Endothelial cell of umbilical vein (primary cell): ENCODE results near the gene SFI1. TPM values are rescaled to one million over a fixed set of nuclear protein-coding genes. Genes with fewer than 3 reads are reported as not detected.

Experiments
- BruUV-seq: library from RNA; stranded (reverse); fragments of 400-500 nt; replicated peaks from 2 replicates; lab custom pipeline; 2021; lab: Mats Ljungman, UMichigan
- CTCF ChIA-PET: fragments of 300-600, 350-600 bp; sonication (Branson Sonifier 250); formaldehyde crosslinking; loops from one replicate; lab custom pipeline; 2021; ENCODE audit warnings: antibody characterized with exemption, inconsistent platforms; lab: Charles Lee
- POLR2A ChIA-PET: fragments of 300-600, 350-600 bp; sonication (Branson Sonifier 250); formaldehyde crosslinking; loops from one replicate; lab custom pipeline; 2021; ENCODE audit warnings: antibody characterized with exemption, inconsistent platforms; lab: Charles Lee
- DNase-seq: peaks from one replicate; pipeline ENCODE4 v3.0.0-alpha.2; 2011; ENCODE audit warnings: low read depth, low spot score
- FAIRE-seq: peaks from 2 replicates; lab custom pipeline; 2011; peaks lifted over from hg19 to GRCh38; lab: Jason Lieb, UNC
- H2AFZ ChIP-seq: 2 replicates; pipeline ENCODE4 v1.6.0; 2012; ENCODE audit warnings: low read depth, low read length, control low read depth, inconsistent platforms
- H3K27ac ChIP-seq: 2 replicates; pipeline ENCODE4 v1.5.1; 2011; ENCODE audit warnings: low read depth, mild to moderate bottlenecking, control low read depth, low read length, moderate library complexity; ENCODE audit not compliant: insufficient read depth
- H3K27me3 ChIP-seq, 2 experiments: 2 replicates each; pipeline versions ENCODE4 v1.6.0 to v1.6.1; 2011; ENCODE audit warnings: low read length in 2 of 2, mixed read lengths in 1 of 2; ENCODE audit not compliant: control insufficient read depth in 2 of 2, insufficient read depth in 2 of 2
- H3K36me3 ChIP-seq, 2 experiments: 2 replicates in 1 of 2; 3 replicates in 1 of 2; pipeline ENCODE4 v1.5.1; 2011; ENCODE audit warnings: low read length in 2 of 2, mild to moderate bottlenecking in 1 of 2, moderate library complexity in 1 of 2; ENCODE audit not compliant: control insufficient read depth in 2 of 2, insufficient read depth in 2 of 2; ENCODE audit errors: extremely low read depth in 1 of 2
- H3K4me1 ChIP-seq: 3 replicates; pipeline ENCODE4 v1.5.1; 2011; ENCODE audit warnings: mild to moderate bottlenecking, low read length; ENCODE audit not compliant: control insufficient read depth, insufficient read depth; ENCODE audit errors: extremely low read depth
- H3K4me2 ChIP-seq: 2 replicates; pipeline ENCODE4 v1.6.1; 2011; ENCODE audit warnings: low read length, control low read depth, mixed read lengths; ENCODE audit not compliant: insufficient read depth
- H3K4me3 ChIP-seq, 3 experiments: fragments of 200-600 bp in 1 of 3; sonication (generic), shearing (Covaris generic) in 1 of 3; replicated peaks in 1 of 3; 2 replicates each; pipeline ENCODE4 v1.5.1; 2011 to 2016; ENCODE audit warnings: control low read depth in 3 of 3, low read length in 3 of 3, mild to moderate bottlenecking in 2 of 3, inconsistent platforms in 1 of 3, low read depth in 1 of 3, moderate library complexity in 1 of 3; ENCODE audit not compliant: insufficient read depth in 1 of 3
- H3K79me2 ChIP-seq: 2 replicates; pipeline ENCODE4 v1.6.0; 2012; ENCODE audit warnings: low read length, inconsistent platforms; ENCODE audit not compliant: control insufficient read depth, insufficient read depth
- H3K9ac ChIP-seq: replicated peaks from 2 replicates; pipeline ENCODE3; 2011; ENCODE audit warnings: low read length, control low read depth; ENCODE audit not compliant: insufficient read depth; ENCODE audit errors: extremely low read depth
- H3K9me1 ChIP-seq: replicated peaks from 3 replicates; pipeline ENCODE4 v1.6.0; 2011; ENCODE audit warnings: mild to moderate bottlenecking, low read length; ENCODE audit not compliant: control insufficient read depth, insufficient read depth; ENCODE audit errors: extremely low read depth
- H3K9me3 ChIP-seq: replicated peaks from 2 replicates; pipeline ENCODE4 v1.5.1; 2012; ENCODE audit warnings: low read length, inconsistent platforms; ENCODE audit not compliant: control insufficient read depth, insufficient read depth
- H4K20me1 ChIP-seq: replicated peaks from 2 replicates; pipeline ENCODE3; 2011; ENCODE audit warnings: mild to moderate bottlenecking, low read length; ENCODE audit not compliant: control insufficient read depth, insufficient read depth; ENCODE audit errors: extremely low read depth
- EZH2 ChIP-seq: IDR thresholded peaks from 2 replicates; pipeline ENCODE4 v1.6.1; 2012; ENCODE audit warnings: borderline replicate concordance, low read depth, mild to moderate bottlenecking, moderate library complexity, low read length, inconsistent platforms; ENCODE audit not compliant: severe bottlenecking
- FOS ChIP-seq: IDR thresholded peaks from 2 replicates; pipeline ENCODE4 v1.6.1; 2011; ENCODE audit warnings: mild to moderate bottlenecking, low read length, moderate library complexity, borderline replicate concordance; ENCODE audit not compliant: insufficient read depth
- GATA2 ChIP-seq: IDR thresholded peaks from 2 replicates; pipeline ENCODE4 v1.7.0; 2011; ENCODE audit warnings: low read depth, mild to moderate bottlenecking, moderate library complexity, mixed read lengths, low read length; ENCODE audit not compliant: insufficient read length, insufficient read depth
- JUN ChIP-seq: IDR thresholded peaks from 2 replicates; pipeline ENCODE4 v1.6.1; 2011; ENCODE audit warnings: borderline replicate concordance, low read depth; ENCODE audit not compliant: insufficient read length, insufficient read depth
- MYC ChIP-seq: IDR thresholded peaks from one replicate; pipeline ENCODE4 v1.6.1; 2011; ENCODE audit warnings: mild to moderate bottlenecking, low read depth, low read length
- POLR2A ChIP-seq: IDR thresholded peaks from 2 replicates; pipeline ENCODE4 v1.6.1; 2012; ENCODE audit warnings: low read depth, mild to moderate bottlenecking, control low read depth, low read length
- POLR2AphosphoS5 ChIP-seq: IDR thresholded peaks from 2 replicates; pipeline ENCODE4 v1.6.1; 2012; ENCODE audit warnings: low read depth, mild to moderate bottlenecking, control low read depth, low read length, moderate library complexity; ENCODE audit not compliant: insufficient read depth
- dilution Hi-C: fragments of 300-500 bp; cut with MboI; formaldehyde crosslinking; loops from one replicate; pipeline ENCODE4 v1.15.0; 2019; ENCODE audit warnings: low sequenced_read_pairs; ENCODE audit not compliant: extremely low pct_ligation_motif_present
- intact Hi-C: fragments of 100-400 bp; cut with micrococcal nuclease; formaldehyde crosslinking; loops from one replicate; pipeline ENCODE4 v1.10.0; 2022
- polyA plus RNA-seq, 4 experiments: library from polyadenylated mRNA; depleted of rRNA in 3 of 4; stranded (reverse) in 3 of 4; unstranded in 1 of 4; fragments of >200 nt; gene quantifications; 2 replicates each; pipeline versions ENCODE4 v1.2.1 to v1.2.3, GENCODE V29; 2011 to 2012; ENCODE audit warnings: missing spikeins in 1 of 4
- total RNA-seq: library from RNA; stranded (reverse); gene quantifications from 2 replicates; pipeline ENCODE4 v1.2.3, GENCODE V29; 2021
- TF ChIP-seq, protein P1 (sequence below): IDR thresholded peaks from 2 replicates; pipeline ENCODE4 v1.6.1; 2011; ENCODE audit not compliant: insufficient read depth, insufficient read length
- TF ChIP-seq, protein P2 (sequence below), 2 donors: IDR thresholded peaks; 1 replicate in 1 of 2; 2 replicates in 1 of 2; pipeline ENCODE4 v1.5.1; 2011; ENCODE audit warnings: low read length in 2 of 2, mild to moderate bottlenecking in 2 of 2, moderate library complexity in 2 of 2, control low read depth in 1 of 2, inconsistent platforms in 1 of 2, low read depth in 1 of 2; ENCODE audit not compliant: insufficient read depth in 1 of 2; ENCODE audit errors: extremely low read depth in 1 of 2

The SFI1 gene
- total and polyA plus RNA-seq, 2 donors (not counting 3 experiments of a cell fraction or from before 2014, with no cell fraction given): 12.5 to 46.4 TPM

DNA sequence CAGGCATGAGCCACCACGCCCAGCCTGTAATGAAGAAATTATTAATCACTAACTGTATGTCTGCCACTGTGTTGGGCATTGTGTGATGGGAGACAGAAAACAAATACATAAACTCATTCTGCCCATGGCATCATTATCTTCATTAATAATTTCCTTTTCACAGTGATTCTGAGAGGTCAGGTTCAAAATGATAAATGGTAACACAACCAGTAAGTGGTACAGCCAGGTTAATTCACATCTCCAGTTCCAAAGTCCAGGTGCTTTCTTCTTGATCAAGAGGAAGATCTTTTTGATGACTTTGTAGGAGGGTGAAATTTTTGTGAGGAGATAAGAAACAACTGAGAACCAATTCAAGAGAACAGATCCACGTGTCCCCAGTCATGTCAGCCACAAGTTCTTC lies 98.9 kb downstream of the SFI1 start:
- Histone ChIP-seq H3K27ac (no peak overlapping the region), H3K4me1 (peaks cover 5% of the 10 kb centered on the region), H3K4me3 (no peak overlapping the region), H3K79me2 (no peaks in the 10 kb centered on the region), H3K9ac (no peak overlapping the region), H3K27me3 (no peaks in the 10 kb centered on the region), H3K9me1 (no peaks in the 10 kb centered on the region), H4K20me1 (no peaks in the 10 kb centered on the region), H2AFZ (no peak overlapping the region), H3K36me3 (no peaks in the 10 kb centered on the region), H3K4me2 (no peak overlapping the region), H3K9me3 (no peaks in the 10 kb centered on the region)
- dilution Hi-C loops: no loop called here
- no TSS peak for BruUV-seq
- ChIA-PET POLR2A (no interaction called here), CTCF (interaction anchor here (1.7 kb wide), 1 partner anchor 39 kb away, joined by 3 read pairs; no protein-coding TSS in a partner anchor)
- TF ChIP-seq JUN: no peak
- TF ChIP-seq FOS: no peak
- TF ChIP-seq, protein P1, sequence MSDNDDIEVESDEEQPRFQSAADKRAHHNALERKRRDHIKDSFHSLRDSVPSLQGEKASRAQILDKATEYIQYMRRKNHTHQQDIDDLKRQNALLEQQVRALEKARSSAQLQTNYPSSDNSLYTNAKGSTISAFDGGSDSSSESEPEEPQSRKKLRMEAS: no peak
- TF ChIP-seq EZH2: no peak
- no peak for TF ChIP-seq POLR2A
- TF ChIP-seq, protein P2, sequence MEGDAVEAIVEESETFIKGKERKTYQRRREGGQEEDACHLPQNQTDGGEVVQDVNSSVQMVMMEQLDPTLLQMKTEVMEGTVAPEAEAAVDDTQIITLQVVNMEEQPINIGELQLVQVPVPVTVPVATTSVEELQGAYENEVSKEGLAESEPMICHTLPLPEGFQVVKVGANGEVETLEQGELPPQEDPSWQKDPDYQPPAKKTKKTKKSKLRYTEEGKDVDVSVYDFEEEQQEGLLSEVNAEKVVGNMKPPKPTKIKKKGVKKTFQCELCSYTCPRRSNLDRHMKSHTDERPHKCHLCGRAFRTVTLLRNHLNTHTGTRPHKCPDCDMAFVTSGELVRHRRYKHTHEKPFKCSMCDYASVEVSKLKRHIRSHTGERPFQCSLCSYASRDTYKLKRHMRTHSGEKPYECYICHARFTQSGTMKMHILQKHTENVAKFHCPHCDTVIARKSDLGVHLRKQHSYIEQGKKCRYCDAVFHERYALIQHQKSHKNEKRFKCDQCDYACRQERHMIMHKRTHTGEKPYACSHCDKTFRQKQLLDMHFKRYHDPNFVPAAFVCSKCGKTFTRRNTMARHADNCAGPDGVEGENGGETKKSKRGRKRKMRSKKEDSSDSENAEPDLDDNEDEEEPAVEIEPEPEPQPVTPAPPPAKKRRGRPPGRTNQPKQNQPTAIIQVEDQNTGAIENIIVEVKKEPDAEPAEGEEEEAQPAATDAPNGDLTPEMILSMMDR (IDR thresholded peaks at IDR 0.05; ENCODE audit: extremely low read depth in 1 of 2, insufficient read depth in 1 of 2, low read depth in 1 of 2, low read length in 2 of 2): no peak
- no peak for TF ChIP-seq MYC
- TF ChIP-seq POLR2AphosphoS5: no peak
- no peak for TF ChIP-seq GATA2
- no peak for FAIRE-seq
- no peak for DNase-seq
- intact Hi-C loops: no loop called here
